IMR-90 (cell line): ENCODE measurements around the gene BRAF. TPM values are rescaled to one million over a fixed set of nuclear protein-coding genes. Genes with fewer than 3 reads are reported as not detected.

ENCODE experiments used
- ATAC-seq: fragments of 200-7000 bp; cut with Tn5 transposase; 2 replicates; pipeline ENCODE4 v1.9.1; 2020; ENCODE audit warnings: low read depth, mild to moderate bottlenecking, moderate library complexity
- BruUV-seq: library from RNA; stranded (reverse); fragments of 400-500 nt; replicated peaks from 2 replicates; lab custom pipeline; 2021; lab: Mats Ljungman, UMichigan
- CTCF ChIA-PET: fragments of 300-600 bp; formaldehyde crosslinking; extraction: SDS; loops from one replicate; lab custom pipeline; 2021; ENCODE audit warnings: antibody characterized with exemption; lab: Yijun Ruan, JAX
- POLR2A ChIA-PET: fragments of 300-600 bp; sonication (Branson Sonifier 250); formaldehyde crosslinking; loops from one replicate; lab custom pipeline; 2022; ENCODE audit warnings: antibody characterized with exemption; ENCODE audit not compliant: unreplicated experiment; lab: Charles Lee
- DNase-seq: peaks from one replicate; pipeline ENCODE4 v3.0.0; 2013
- H2AFZ ChIP-seq: replicated peaks from 2 replicates; pipeline ENCODE3; 2013; ENCODE audit warnings: low read length, mild to moderate bottlenecking; ENCODE audit not compliant: poor library complexity
- H2AK5ac ChIP-seq: 2 replicates; pipeline ENCODE4 v1.6.1; 2013; ENCODE audit warnings: low read depth, low read length, inconsistent platforms
- H2AK9ac ChIP-seq: replicated peaks from 2 replicates; pipeline ENCODE3; 2013; ENCODE audit warnings: mild to moderate bottlenecking, low read depth, low read length, moderate library complexity; ENCODE audit not compliant: poor library complexity
- H2BK120ac ChIP-seq: 2 replicates; pipeline ENCODE4 v1.6.1; 2013; ENCODE audit warnings: low read depth, low read length, inconsistent platforms
- H2BK15ac ChIP-seq: 3 replicates; pipeline ENCODE4 v1.6.1; 2013; ENCODE audit warnings: low read depth, low read length, inconsistent platforms
- H2BK20ac ChIP-seq: 2 replicates; pipeline ENCODE4 v1.6.1; 2013; ENCODE audit warnings: low read depth, mild to moderate bottlenecking, inconsistent platforms, low read length, moderate library complexity
- H2BK5ac ChIP-seq: 2 replicates; pipeline ENCODE4 v1.6.1; 2013; ENCODE audit warnings: mild to moderate bottlenecking, low read depth, low read length, inconsistent platforms; ENCODE audit not compliant: poor library complexity, severe bottlenecking
- H3K14ac ChIP-seq: replicated peaks from 2 replicates; pipeline ENCODE4 v1.6.1; 2013; ENCODE audit warnings: low read depth, low read length, inconsistent platforms
- H3K18ac ChIP-seq: 2 replicates; pipeline ENCODE4 v1.6.1; 2013; ENCODE audit warnings: low read depth, low read length, control low read depth
- H3K23ac ChIP-seq: 2 replicates; pipeline ENCODE4 v1.6.1; 2013; ENCODE audit warnings: low read depth, low read length, inconsistent platforms
- H3K27ac ChIP-seq: 2 replicates; pipeline ENCODE4 v1.5.1; 2013; ENCODE audit warnings: mild to moderate bottlenecking, control low read depth, low read length; ENCODE audit not compliant: insufficient read depth
- H3K27me3 ChIP-seq: 2 replicates; pipeline ENCODE4 v1.6.1; 2013; ENCODE audit warnings: low read length; ENCODE audit not compliant: control insufficient read depth, insufficient read depth
- H3K36me3 ChIP-seq: 2 replicates; pipeline ENCODE4 v1.6.1; 2013; ENCODE audit warnings: low read length, mixed read lengths; ENCODE audit not compliant: control insufficient read depth, insufficient read depth
- H3K4ac ChIP-seq: 2 replicates; pipeline ENCODE4 v1.6.1; 2013; ENCODE audit warnings: low read depth, low read length, inconsistent platforms
- H3K4me1 ChIP-seq: 2 replicates; pipeline ENCODE4 v1.6.1; 2013; ENCODE audit warnings: low read length, mixed read lengths; ENCODE audit not compliant: control insufficient read depth, insufficient read depth
- H3K4me2 ChIP-seq: 2 replicates; pipeline ENCODE4 v1.6.1; 2013; ENCODE audit warnings: low read depth, mild to moderate bottlenecking, control low read depth, low read length, moderate library complexity
- H3K4me3 ChIP-seq: 2 replicates; pipeline ENCODE4 v1.5.1; 2013; ENCODE audit warnings: low read depth, mild to moderate bottlenecking, control low read depth, low read length, moderate library complexity; ENCODE audit not compliant: insufficient read depth
- H3K56ac ChIP-seq: 2 replicates; pipeline ENCODE4 v1.6.1; 2013; ENCODE audit warnings: low read length, inconsistent platforms; ENCODE audit not compliant: insufficient read depth; ENCODE audit errors: extremely low read depth
- H3K79me1 ChIP-seq, 2 experiments: 2 replicates each; pipeline ENCODE4 v1.6.1; 2013; ENCODE audit warnings: low read length in 2 of 2, inconsistent platforms in 1 of 2, low read depth in 1 of 2
- H3K9ac ChIP-seq: 2 replicates; pipeline ENCODE4 v1.6.1; 2013; ENCODE audit warnings: low read depth, low read length, control low read depth
- H3K9me1 ChIP-seq: 2 replicates; pipeline ENCODE4 v1.6.1; 2013; ENCODE audit warnings: low read length, inconsistent platforms; ENCODE audit not compliant: insufficient read depth
- H3K9me3 ChIP-seq: 2 replicates; pipeline ENCODE4 v1.6.1; 2013; ENCODE audit warnings: low read length; ENCODE audit not compliant: control insufficient read depth, insufficient read depth
- H4K20me1 ChIP-seq: 2 replicates; pipeline ENCODE4 v1.6.1; 2013; ENCODE audit warnings: low read length, inconsistent platforms; ENCODE audit not compliant: insufficient read depth
- H4K5ac ChIP-seq: 2 replicates; pipeline ENCODE4 v1.6.1; 2013; ENCODE audit warnings: mild to moderate bottlenecking, low read depth, low read length, control low read depth
- H4K8ac ChIP-seq, 2 experiments: 2 replicates each; pipeline ENCODE4 v1.6.1; 2013; ENCODE audit warnings: low read depth in 2 of 2, low read length in 2 of 2, control low read depth in 1 of 2, inconsistent platforms in 1 of 2
- H4K91ac ChIP-seq: 2 replicates; pipeline ENCODE4 v1.6.1; 2013; ENCODE audit warnings: low read depth, low read length, inconsistent platforms; ENCODE audit not compliant: insufficient read depth
- CHD1 ChIP-seq: IDR thresholded peaks from 2 replicates; pipeline ENCODE4 v1.6.1; 2012; ENCODE audit warnings: low read depth, low read length, improper control_type of control experiment
- FOS ChIP-seq: fragments of 150-350 bp; IDR thresholded peaks from 2 replicates; pipeline ENCODE4 v1.6.1; 2016; ENCODE audit warnings: low read depth, low read length
- WGBS, 2 experiments: methylation state at CpG; one replicate each; pipeline versions ENCODE4 v1.1.5 to v1.1.7; 2013; ENCODE audit warnings: missing lambda C conversion rate in 2 of 2; ENCODE audit not compliant: insufficient read length in 1 of 2; ENCODE audit errors: extremely low coverage in 2 of 2; 5-methylcytosine and 5-hydroxymethylcytosine counted together
- dilution Hi-C: fragments of 300-500 bp; cut with HindIII; formaldehyde crosslinking; loops from one replicate; pipeline ENCODE4 v1.14.3; 2018; ENCODE audit warnings: low sequenced_read_pairs; ENCODE audit not compliant: unreplicated experiment
- in situ Hi-C: fragments of 300-500 bp; cut with MboI; formaldehyde crosslinking; loops from 3 replicates; pipeline ENCODE4 v1.14.3; 2019; ENCODE audit warnings: low sequenced_read_pairs, inconsistent platforms, mixed read lengths
- intact Hi-C: fragments of 100-400 bp; cut with micrococcal nuclease; formaldehyde crosslinking; loops from 2 replicates; pipeline ENCODE4 v1.10.0; 2022
- polyA plus RNA-seq, 3 experiments: library from polyadenylated mRNA; depleted of rRNA; stranded (reverse); fragments of >200 nt; gene quantifications; 2 replicates each; pipeline ENCODE4 v1.2.3, GENCODE V29; 2012; ENCODE audit warnings: low replicate concordance in 1 of 3
- total RNA-seq: library from RNA; depleted of rRNA; stranded (reverse); fragments of >200 nt; gene quantifications from 2 replicates; pipeline ENCODE4 v1.2.3, GENCODE V29; 2012

BRAF gene
- total and polyA plus RNA-seq, 2 of the 4 experiments (the other 2 are of a cell fraction): 5.7 to 12.9 TPM

GRCh38 chr7:140732416-140732815, 192.3 kb downstream of the BRAF start:
- Histone ChIP-seq H3K79me1 (0 out of 4 replicates have a peak, but pooled peaks cover 0 to 6% of the 10 kb centered on the region in 2 experiments), H2BK20ac (no peak overlapping the region), H3K36me3 (peaks cover 2% of the 10 kb centered on the region; the same call in 1 of the 2 replicates), H2BK5ac (no peak overlapping the region), H4K20me1 (no peaks in the 10 kb centered on the region), H3K9ac (no peak overlapping the region), H3K27ac (no peak overlapping the region), H3K9me3 (no peaks in the 10 kb centered on the region), H3K4me1 (no peaks in the 10 kb centered on the region; the same call in 1 of the 2 replicates), H2AK9ac (no peak overlapping the region), H4K91ac (no peak overlapping the region), H2BK120ac (no peak overlapping the region), H3K56ac (no peak overlapping the region), H3K4ac (no peak overlapping the region), H3K14ac (no peak overlapping the region), H3K4me3 (no peak overlapping the region), H2BK15ac (no peak overlapping the region), H2AFZ (no peak overlapping the region), H3K18ac (no peak overlapping the region), H3K4me2 (no peak overlapping the region), H4K8ac (no peak overlapping the region), H3K27me3 (no peaks in the 10 kb centered on the region), H3K9me1 (no peaks in the 10 kb centered on the region; the same call in 1 of the 2 replicates), H3K23ac (no peak overlapping the region), H2AK5ac (no peak overlapping the region), H4K5ac (no peak overlapping the region)
- dilution Hi-C loops: no loop called here
- in situ Hi-C loops: no loop called here
- DNase-seq: no peak
- ATAC-seq: no peak
- POLR2A ChIA-PET: no interaction called here
- CTCF ChIA-PET: no interaction called here
- no CpG with 5 or more reads among the region's 2 CpGs for whole genome bisulfite sequencing, 2 experiments
- no peak for TF ChIP-seq CHD1
- TF ChIP-seq FOS: no peak
- no TSS peak for BruUV-seq
- intact Hi-C loops: no loop called here
